H1 (cell line): ENCODE data around the gene DIPK1A. TPM values are rescaled to one million over a fixed set of nuclear protein-coding genes. Genes with fewer than 3 reads are reported as not detected.

Source experiments
- CTCF ChIA-PET: fragments of 300-600 bp; sonication (Branson Sonifier 250); formaldehyde crosslinking; loops from one replicate; lab custom pipeline; 2021; ENCODE audit not compliant: partially characterized antibody; lab: Charles Lee
- POLR2A ChIA-PET: fragments of 300-600 bp; sonication (Branson Sonifier 250); formaldehyde crosslinking; loops from one replicate; lab custom pipeline; 2021; ENCODE audit warnings: inconsistent platforms; ENCODE audit not compliant: partially characterized antibody; lab: Charles Lee
- DNase-seq, 2 experiments: peaks; one replicate each; pipeline versions ENCODE4 v3.0.0 to v3.0.0-alpha.2; 2010 to 2022; ENCODE audit warnings: low spot score in 2 of 2, low read depth in 1 of 2, mixed read lengths in 1 of 2
- FAIRE-seq: peaks from 2 replicates; lab custom pipeline; 2011; peaks lifted over from hg19 to GRCh38; lab: Jason Lieb, UNC
- H2AFZ ChIP-seq: 2 replicates; pipeline ENCODE4 v1.8.1; 2012; ENCODE audit warnings: low read length, inconsistent platforms
- H2AK5ac ChIP-seq: 2 replicates; pipeline ENCODE4 v1.6.1; 2013; ENCODE audit warnings: low read depth, low read length
- H2BK120ac ChIP-seq: replicated peaks from 2 replicates; pipeline ENCODE3; 2013; ENCODE audit warnings: low read depth, low read length, inconsistent platforms
- H2BK12ac ChIP-seq: 2 replicates; pipeline ENCODE4 v1.6.1; 2013; ENCODE audit warnings: low read depth, low read length
- H2BK15ac ChIP-seq: 2 replicates; pipeline ENCODE4 v1.6.1; 2013; ENCODE audit warnings: low read length
- H2BK20ac ChIP-seq: 2 replicates; pipeline ENCODE4 v1.6.1; 2013; ENCODE audit warnings: low read length
- H2BK5ac ChIP-seq: 2 replicates; pipeline ENCODE4 v1.6.1; 2013; ENCODE audit warnings: low read depth, low read length
- H3K14ac ChIP-seq: 2 replicates; pipeline ENCODE4 v1.6.1; 2013; ENCODE audit warnings: inconsistent platforms; ENCODE audit not compliant: insufficient read length
- H3K18ac ChIP-seq: 2 replicates; pipeline ENCODE4 v1.6.1; 2013; ENCODE audit warnings: low read length; ENCODE audit errors: extremely low read depth
- H3K23ac ChIP-seq: 2 replicates; pipeline ENCODE4 v1.6.1; 2013; ENCODE audit warnings: inconsistent platforms; ENCODE audit not compliant: insufficient read length
- H3K23me2 ChIP-seq: 2 replicates; pipeline ENCODE4 v1.6.1; 2013; ENCODE audit warnings: low read depth, low read length
- H3K27ac ChIP-seq: 2 replicates; pipeline ENCODE4 v1.6.1; 2011; ENCODE audit warnings: low read depth, low read length, inconsistent platforms
- H3K27me3 ChIP-seq, 4 experiments: replicated peaks in 1 of 4; 1 replicate in 1 of 4; 2 replicates in 3 of 4; pipeline versions ENCODE4 v1.6.1 to v1.8.1; 2011 to 2013; ENCODE audit warnings: low read length in 3 of 4, mild to moderate bottlenecking in 3 of 4, inconsistent platforms in 2 of 4, mixed read lengths in 2 of 4, moderate library complexity in 1 of 4; ENCODE audit not compliant: control insufficient read depth in 3 of 4, insufficient read depth in 3 of 4; ENCODE audit errors: extremely low read depth in 1 of 4
- H3K36me3 ChIP-seq, 4 experiments: 2 replicates each; pipeline versions ENCODE4 v1.6.1 to v1.8.1; 2011 to 2013; ENCODE audit warnings: mild to moderate bottlenecking in 4 of 4, low read length in 3 of 4, moderate library complexity in 2 of 4, control low read depth in 1 of 4, inconsistent platforms in 1 of 4; ENCODE audit not compliant: insufficient read depth in 4 of 4, control insufficient read depth in 2 of 4
- H3K4ac ChIP-seq: replicated peaks from 2 replicates; pipeline ENCODE3; 2013; ENCODE audit warnings: low read length, low read depth, mixed read lengths, inconsistent platforms; ENCODE audit not compliant: insufficient read length
- H3K4me1 ChIP-seq, 4 experiments: replicated peaks in 1 of 4; 1 replicate in 1 of 4; 2 replicates in 3 of 4; pipeline versions ENCODE4 v1.6.1 to v1.8.1; 2011 to 2013; ENCODE audit warnings: low read length in 3 of 4, inconsistent platforms in 2 of 4, mixed read lengths in 1 of 4; ENCODE audit not compliant: insufficient read depth in 4 of 4, control insufficient read depth in 3 of 4
- H3K4me2 ChIP-seq, 2 experiments: 2 replicates each; pipeline versions ENCODE4 v1.6.1 to v1.8.1; 2011 to 2013; ENCODE audit warnings: low read depth in 2 of 2, low read length in 2 of 2, control low read depth in 1 of 2, inconsistent platforms in 1 of 2, mild to moderate bottlenecking in 1 of 2; ENCODE audit not compliant: insufficient read depth in 1 of 2
- H3K4me3 ChIP-seq, 4 experiments: fragments of 200-600, 300-600 bp in 1 of 4; sonication (generic), shearing (Covaris generic), sonication (Bioruptor Twin) in 1 of 4; 2 replicates each; pipeline versions ENCODE4 v1.5.1 to v1.8.1; 2011 to 2016; ENCODE audit warnings: low read length in 4 of 4, low read depth in 3 of 4, control low read depth in 2 of 4, inconsistent platforms in 2 of 4, mild to moderate bottlenecking in 2 of 4, mixed read lengths in 1 of 4, moderate library complexity in 1 of 4; ENCODE audit not compliant: insufficient read depth in 2 of 4; ENCODE audit errors: extremely low read depth in 1 of 4
- H3K56ac ChIP-seq: replicated peaks from 2 replicates; pipeline ENCODE3; 2013; ENCODE audit warnings: low read depth, mild to moderate bottlenecking, mixed read lengths, low read length, inconsistent platforms; ENCODE audit not compliant: insufficient read length
- H3K79me1 ChIP-seq: 2 replicates; pipeline ENCODE4 v1.6.1; 2013; ENCODE audit warnings: low read depth, low read length, control low read depth
- H3K79me2 ChIP-seq, 2 experiments: 2 replicates each; pipeline versions ENCODE4 v1.6.1 to v1.8.1; 2012 to 2013; ENCODE audit warnings: low read length in 2 of 2, mild to moderate bottlenecking in 2 of 2, inconsistent platforms in 1 of 2; ENCODE audit not compliant: insufficient read depth in 2 of 2, control insufficient read depth in 1 of 2
- H3K9ac ChIP-seq, 4 experiments: replicated peaks in 1 of 4; 1 replicate in 1 of 4; 2 replicates in 3 of 4; pipeline versions ENCODE4 v1.6.1 to v1.8.1; 2011 to 2013; ENCODE audit warnings: low read depth in 3 of 4, low read length in 3 of 4, control low read depth in 2 of 4, mild to moderate bottlenecking in 2 of 4, moderate library complexity in 2 of 4, inconsistent platforms in 1 of 4; ENCODE audit errors: extremely low read depth in 1 of 4
- H3K9me3 ChIP-seq, 2 experiments: 2 replicates each; pipeline versions ENCODE4 v1.6.1 to v1.8.1; 2012 to 2013; ENCODE audit warnings: mild to moderate bottlenecking in 2 of 2, moderate library complexity in 2 of 2, control low read depth in 1 of 2, inconsistent platforms in 1 of 2, low read depth in 1 of 2, low read length in 1 of 2, mixed read lengths in 1 of 2; ENCODE audit not compliant: insufficient read depth in 2 of 2
- H4K20me1 ChIP-seq, 2 experiments: replicated peaks in 1 of 2; 2 replicates each; pipeline versions ENCODE3 to v1.8.1; 2011 to 2013; ENCODE audit warnings: inconsistent platforms in 2 of 2, low read length in 2 of 2, mild to moderate bottlenecking in 1 of 2; ENCODE audit not compliant: insufficient read depth in 2 of 2, control insufficient read depth in 1 of 2
- H4K5ac ChIP-seq: 2 replicates; pipeline ENCODE4 v1.6.1; 2013; ENCODE audit warnings: low read length, low read depth, mixed read lengths, inconsistent platforms; ENCODE audit not compliant: insufficient read length
- H4K8ac ChIP-seq: 2 replicates; pipeline ENCODE4 v1.8.0; 2013; ENCODE audit warnings: mild to moderate bottlenecking, moderate library complexity, low read length, inconsistent platforms; ENCODE audit not compliant: insufficient read depth; ENCODE audit errors: extremely low read depth
- H4K91ac ChIP-seq: replicated peaks from 2 replicates; pipeline ENCODE3; 2013; ENCODE audit warnings: low read length, mixed read lengths, inconsistent platforms; ENCODE audit not compliant: insufficient read length
- BCL11A ChIP-seq, 2 experiments: IDR thresholded peaks; one replicate each; pipeline ENCODE4 v1.6.1; 2011; ENCODE audit warnings: low read depth in 2 of 2, low read length in 2 of 2, mild to moderate bottlenecking in 2 of 2
- WGBS, 2 experiments: shearing (Covaris generic) in 1 of 2; methylation state at CpG; one replicate each; pipeline versions ENCODE4 v1.1.6 to v1.1.7; 2013 to 2015; ENCODE audit warnings: low lambda C conversion rate in 2 of 2, mixed read lengths in 2 of 2, inconsistent platforms in 1 of 2, low coverage in 1 of 2, missing lambda C conversion rate in 1 of 2; ENCODE audit not compliant: insufficient replicate concordance in 2 of 2, insufficient coverage in 1 of 2, insufficient read length in 1 of 2; ENCODE audit errors: extremely low coverage in 1 of 2, missing lambda C conversion rate in 1 of 2; 5-methylcytosine and 5-hydroxymethylcytosine counted together
- polyA plus RNA-seq, 7 experiments: library from polyadenylated mRNA; depleted of rRNA in 3 of 7; stranded (reverse) in 5 of 7; unstranded in 2 of 7; fragments of >200 nt in 5 of 7; fragments of 200-250 nt in 2 of 7; gene quantifications; 1 replicate in 5 of 7; 2 replicates in 1 of 7; 4 replicates in 1 of 7; pipeline versions ENCODE4 v1.2.1 to v1.2.3, GENCODE V29; 2011 to 2013; ENCODE audit warnings: missing spikeins in 2 of 7, mixed read lengths in 2 of 7
- total RNA-seq: library from RNA; stranded (reverse); fragmentation: NEBNext Ultra II Directional; extraction: Animal tissue kit (Norgen Biotek cat#: 25700); gene quantifications from 2 replicates; pipeline ENCODE4 v1.2.1, GENCODE V29; 2021

The DIPK1A gene
- total and polyA plus RNA-seq, 2 of the 8 experiments (the other 6 are each of a cell fraction or from before 2014, with no cell fraction given): 2.5 to 5.0 TPM

DNA sequence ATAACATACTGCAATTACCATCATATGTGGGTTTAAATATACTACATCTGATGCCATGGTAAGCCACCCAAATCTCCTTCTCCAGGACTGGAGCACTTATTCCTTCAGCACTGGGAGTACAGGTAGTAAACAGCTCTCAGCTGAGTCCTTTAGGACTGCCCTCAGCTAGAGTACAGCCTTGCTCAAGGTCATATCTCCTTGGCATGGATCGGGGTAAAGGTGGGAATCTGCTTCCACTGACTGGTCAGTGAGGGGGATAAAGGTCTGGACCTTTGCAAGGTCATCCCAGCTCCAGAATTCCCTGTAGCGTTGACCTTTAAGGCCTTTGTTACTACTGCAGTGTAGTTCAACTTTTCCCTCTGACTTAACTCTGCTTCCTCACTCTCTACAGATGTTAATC, 90.7 kb downstream of the DIPK1A start:
- Histone ChIP-seq H3K9ac (no peak overlapping the region), H3K9me3 (0 out of 4 replicates have a peak, but pooled peaks cover 0 to 6% of the 10 kb centered on the region in 2 experiments), H3K27me3 (no peaks in the 10 kb centered on the region), H3K36me3 (no peaks in the 10 kb centered on the region; a peak in 1 of 8 replicates), H2BK20ac (no peak overlapping the region), H4K5ac (no peak overlapping the region), H3K79me1 (no peaks in the 10 kb centered on the region), H2BK12ac (no peak overlapping the region), H4K20me1 (no peaks in the 10 kb centered on the region), H2BK15ac (no peak overlapping the region), H2BK5ac (no peak overlapping the region), H3K18ac (no peak overlapping the region), H3K4me1 (no peaks in the 10 kb centered on the region), H3K27ac (no peak overlapping the region), H3K4me2 (no peak overlapping the region), H4K91ac (no peak overlapping the region), H3K23ac (no peak overlapping the region), H3K56ac (no peak overlapping the region), H3K4me3 (no peak overlapping the region), H3K23me2 (no peaks in the 10 kb centered on the region), H2AFZ (no peak overlapping the region), H3K4ac (no peak overlapping the region), H3K79me2 (no peaks in the 10 kb centered on the region), H2BK120ac (no peak overlapping the region), H3K14ac (no peak overlapping the region), H2AK5ac (no peak overlapping the region), H4K8ac (no peak overlapping the region)
- no peak for DNase-seq
- CTCF ChIA-PET: interaction anchor here (0.8 to 4.2 kb wide), 3 partner anchors 11 to 123 kb away, joined by 3 to 33 read pairs (median 18); no protein-coding TSS in a partner anchor
- no peak for FAIRE-seq
- POLR2A ChIA-PET: no interaction called here
- WGBS, 2 experiments: 81% methylated on average over 2 of the region's 2 CpGs; no CpG with 5 or more reads in 1 of the 2 experiments
- no peak for TF ChIP-seq BCL11A (IDR thresholded peaks at IDR 0.05; ENCODE audit: low read depth in 2 of 2, low read length in 2 of 2)
